OCI-LY7 (cell line): ENCODE results near the gene STYK1. TPM values are rescaled to one million over a fixed set of nuclear protein-coding genes. Genes with fewer than 3 reads are reported as not detected.

Source experiments
- BruUV-seq: library from RNA; stranded (reverse); fragments of 400-500 nt; replicated peaks from 2 replicates; lab custom pipeline; 2021; lab: Mats Ljungman, UMichigan
- CTCF ChIA-PET: fragments of 300-600 bp; sonication (Branson Sonifier 250); formaldehyde crosslinking; loops from one replicate; lab custom pipeline; 2022; ENCODE audit warnings: antibody characterized with exemption; ENCODE audit not compliant: unreplicated experiment; lab: Charles Lee
- POLR2A ChIA-PET: fragments of 300-600 bp; sonication (Branson Sonifier 250); formaldehyde crosslinking; loops from one replicate; lab custom pipeline; 2022; ENCODE audit warnings: antibody characterized with exemption; lab: Charles Lee
- DNase-seq: peaks from one replicate; pipeline ENCODE4 v3.0.0-alpha.2; 2015; ENCODE audit warnings: low spot score
- H2AFZ ChIP-seq: fragments of 200-600 bp; sonication (generic), shearing (Covaris generic); 2 replicates; pipeline ENCODE4 v1.6.1; 2014; ENCODE audit warnings: mild to moderate bottlenecking, antibody characterized with exemption, low read length, moderate library complexity
- H3K27ac ChIP-seq: fragments of 200-600 bp; sonication (generic); 2 replicates; pipeline ENCODE4 v1.5.1; 2014; ENCODE audit warnings: mixed run types, low read depth, mild to moderate bottlenecking, moderate library complexity, low read length, inconsistent platforms; ENCODE audit not compliant: poor library complexity, severe bottlenecking
- H3K36me3 ChIP-seq: fragments of 200-600 bp; sonication (generic); 2 replicates; pipeline ENCODE4 v1.6.1; 2014; ENCODE audit warnings: mild to moderate bottlenecking, antibody characterized with exemption, low read length, moderate library complexity, mixed read lengths; ENCODE audit not compliant: insufficient read depth
- H3K4me1 ChIP-seq: fragments of 200-600 bp; sonication (generic); 2 replicates; pipeline ENCODE4 v1.5.1; 2014; ENCODE audit warnings: mild to moderate bottlenecking, low read length; ENCODE audit not compliant: insufficient read depth, poor library complexity, severe bottlenecking
- H3K4me2 ChIP-seq: fragments of 200-600 bp; sonication (generic); 2 replicates; pipeline ENCODE4 v1.6.1; 2014; ENCODE audit warnings: mild to moderate bottlenecking, low read length
- H3K4me3 ChIP-seq: fragments of 200-600 bp; sonication (generic); 2 replicates; pipeline ENCODE4 v1.5.1; 2014; ENCODE audit warnings: mild to moderate bottlenecking, low read depth, low read length; ENCODE audit not compliant: poor library complexity, severe bottlenecking
- H3K79me2 ChIP-seq: fragments of 200-600 bp; sonication (generic); 2 replicates; pipeline ENCODE4 v1.6.1; 2016; ENCODE audit warnings: low read depth, mild to moderate bottlenecking, low read length, moderate library complexity, mixed read lengths; ENCODE audit not compliant: insufficient read depth
- H3K9me2 ChIP-seq: fragments of 200-600 bp; sonication (generic); 2 replicates; pipeline ENCODE4 v1.6.1; 2016; ENCODE audit warnings: mild to moderate bottlenecking, low read length, mixed read lengths; ENCODE audit not compliant: insufficient read depth
- H3K9me3 ChIP-seq: fragments of 200-600 bp; sonication (generic); 2 replicates; pipeline ENCODE4 v1.6.1; 2014; ENCODE audit warnings: mild to moderate bottlenecking, mixed run types, low read length, mixed read lengths
- H4K20me1 ChIP-seq: fragments of 200-600 bp; sonication (generic); 2 replicates; pipeline ENCODE4 v1.6.1; 2014; ENCODE audit warnings: mild to moderate bottlenecking, antibody characterized with exemption, low read length, moderate library complexity, mixed read lengths; ENCODE audit not compliant: insufficient read depth
- EZH2phosphoT487 ChIP-seq: fragments of 200-600 bp; sonication (generic); IDR thresholded peaks from 2 replicates; pipeline ENCODE4 v1.6.1; 2018; ENCODE audit warnings: low read depth, borderline replicate concordance, mild to moderate bottlenecking, mixed run types, antibody characterized with exemption, low read length, moderate library complexity, mixed read lengths
- intact Hi-C: fragments of 100-400 bp; cut with micrococcal nuclease; formaldehyde crosslinking; loops from one replicate; pipeline ENCODE4 v1.10.0; 2022; ENCODE audit not compliant: unreplicated experiment
- total RNA-seq, 2 experiments: library from RNA; depleted of rRNA in 1 of 2; stranded (reverse); fragments of >200 nt in 1 of 2; shearing (Covaris generic) in 1 of 2; gene quantifications; 2 replicates each; pipeline ENCODE4 v1.2.3, GENCODE V29; 2014 to 2022
- TF ChIP-seq, protein P1 (sequence below): fragments of 200-600 bp; sonication (generic); conservative IDR thresholded peaks from 2 replicates; pipeline ENCODE4 v1.5.1; 2014; ENCODE audit warnings: mild to moderate bottlenecking, antibody characterized with exemption, low read length, moderate library complexity, mixed read lengths

STYK1 gene
- total RNA-seq, 2 experiments from 2014 or later: not detected

DNA sequence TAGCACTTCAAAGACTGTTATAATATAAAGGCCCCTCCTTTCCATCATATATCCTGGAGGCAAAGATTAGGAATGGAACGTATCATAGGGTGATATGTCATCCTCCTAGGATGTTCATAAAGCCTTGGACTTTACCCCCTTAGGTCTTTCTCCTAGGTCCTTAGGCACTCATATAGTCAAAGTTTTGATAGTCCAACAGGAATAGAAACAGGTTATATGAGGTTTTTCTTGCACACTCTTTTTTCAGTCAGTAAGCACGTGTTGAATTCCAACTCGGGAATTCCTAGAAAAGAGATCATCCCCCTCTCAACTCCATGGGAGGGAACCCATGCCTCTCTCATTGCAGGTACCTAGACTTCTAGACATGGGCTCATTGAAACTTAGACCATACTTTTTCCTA, 40.3 kb downstream of the STYK1 start:
- ChIA-PET POLR2A (interaction anchor here (0.5 kb wide), 1 partner anchor 23 kb away, joined by 3 read pairs; no protein-coding TSS in a partner anchor), CTCF (no interaction called here)
- Histone ChIP-seq H3K27ac (no peak overlapping the region), H3K36me3 (no peaks in the 10 kb centered on the region), H3K9me3 (no peaks in the 10 kb centered on the region), H3K4me1 (no peaks in the 10 kb centered on the region), H3K4me3 (no peak overlapping the region), H3K4me2 (no peak overlapping the region), H3K79me2 (no peaks in the 10 kb centered on the region), H4K20me1 (no peaks in the 10 kb centered on the region), H2AFZ (no peak overlapping the region), H3K9me2 (no peaks in the 10 kb centered on the region)
- no peak for TF ChIP-seq EZH2phosphoT487
- TF ChIP-seq, protein P1, sequence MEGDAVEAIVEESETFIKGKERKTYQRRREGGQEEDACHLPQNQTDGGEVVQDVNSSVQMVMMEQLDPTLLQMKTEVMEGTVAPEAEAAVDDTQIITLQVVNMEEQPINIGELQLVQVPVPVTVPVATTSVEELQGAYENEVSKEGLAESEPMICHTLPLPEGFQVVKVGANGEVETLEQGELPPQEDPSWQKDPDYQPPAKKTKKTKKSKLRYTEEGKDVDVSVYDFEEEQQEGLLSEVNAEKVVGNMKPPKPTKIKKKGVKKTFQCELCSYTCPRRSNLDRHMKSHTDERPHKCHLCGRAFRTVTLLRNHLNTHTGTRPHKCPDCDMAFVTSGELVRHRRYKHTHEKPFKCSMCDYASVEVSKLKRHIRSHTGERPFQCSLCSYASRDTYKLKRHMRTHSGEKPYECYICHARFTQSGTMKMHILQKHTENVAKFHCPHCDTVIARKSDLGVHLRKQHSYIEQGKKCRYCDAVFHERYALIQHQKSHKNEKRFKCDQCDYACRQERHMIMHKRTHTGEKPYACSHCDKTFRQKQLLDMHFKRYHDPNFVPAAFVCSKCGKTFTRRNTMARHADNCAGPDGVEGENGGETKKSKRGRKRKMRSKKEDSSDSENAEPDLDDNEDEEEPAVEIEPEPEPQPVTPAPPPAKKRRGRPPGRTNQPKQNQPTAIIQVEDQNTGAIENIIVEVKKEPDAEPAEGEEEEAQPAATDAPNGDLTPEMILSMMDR: no peak
- no TSS peak for BruUV-seq
- intact Hi-C loops: no loop called here
- DNase-seq: no peak

DNA sequence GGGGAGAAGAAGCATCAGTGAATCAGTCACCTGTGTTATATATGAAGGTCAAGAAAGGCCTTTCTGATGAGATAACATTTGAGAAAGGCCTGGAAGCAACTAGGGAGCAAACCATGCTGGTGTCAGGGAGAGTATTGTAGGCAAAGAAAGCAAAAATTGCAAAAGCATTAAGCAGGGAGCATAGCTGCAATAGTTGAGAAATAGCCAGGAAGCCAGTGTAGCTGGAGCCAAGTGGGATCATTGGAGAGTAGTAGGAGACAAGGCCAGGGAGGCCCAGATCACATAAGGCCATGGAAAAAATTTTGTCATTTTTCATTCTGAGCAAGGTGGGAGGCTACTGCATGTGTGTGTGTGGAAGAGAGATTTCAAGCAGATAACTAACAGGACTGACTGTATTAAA, 41.6 kb downstream of the STYK1 start:
- TF ChIP-seq, protein P1: no peak
- no peak for TF ChIP-seq EZH2phosphoT487
- ChIA-PET POLR2A (interaction anchor here (0.6 kb wide), 1 partner anchor 802 kb away, joined by 4 read pairs; no protein-coding TSS in a partner anchor), CTCF (no interaction called here)
- Histone ChIP-seq H3K4me1 (no peaks in the 10 kb centered on the region), H4K20me1 (no peaks in the 10 kb centered on the region), H3K4me3 (no peak overlapping the region), H3K79me2 (no peaks in the 10 kb centered on the region), H2AFZ (no peak overlapping the region), H3K27ac (no peak overlapping the region), H3K9me3 (no peaks in the 10 kb centered on the region), H3K9me2 (no peaks in the 10 kb centered on the region), H3K36me3 (no peaks in the 10 kb centered on the region), H3K4me2 (no peak overlapping the region)
- DNase-seq: no peak
- intact Hi-C loops: no loop called here
- BruUV-seq: no TSS peak

DNA sequence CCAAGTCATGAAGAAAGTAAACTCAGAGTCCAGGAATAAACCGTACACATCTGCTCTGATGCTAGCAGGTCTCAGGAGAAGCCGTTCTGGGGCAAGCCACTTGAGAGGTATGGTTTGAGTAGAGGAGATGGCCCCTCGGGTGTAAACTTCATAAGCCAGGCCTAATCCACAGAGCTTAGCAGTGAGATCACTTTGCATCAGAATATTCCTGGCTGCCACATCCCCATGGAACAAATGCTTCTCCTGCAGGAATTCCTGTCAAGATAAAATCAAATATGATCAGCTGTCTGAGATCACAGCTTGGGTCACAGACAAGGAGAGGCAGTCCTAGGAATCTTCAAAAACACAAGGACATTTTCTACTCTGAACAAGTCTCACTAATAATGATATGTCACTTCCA, 49.2 kb downstream of the STYK1 start:
- Histone ChIP-seq H3K9me2 (no peaks in the 10 kb centered on the region), H3K4me3 (no peak overlapping the region), H3K9me3 (no peaks in the 10 kb centered on the region), H3K27ac (no peak overlapping the region), H2AFZ (no peak overlapping the region), H3K79me2 (no peaks in the 10 kb centered on the region), H3K36me3 (no peaks in the 10 kb centered on the region), H3K4me1 (no peaks in the 10 kb centered on the region), H3K4me2 (no peak overlapping the region), H4K20me1 (no peaks in the 10 kb centered on the region)
- CTCF ChIA-PET: no interaction called here
- DNase-seq: no peak
- no TSS peak for BruUV-seq
- POLR2A ChIA-PET: interaction anchor here (0.6 kb wide), 1 partner anchor 550 kb away, joined by 3 read pairs; no protein-coding TSS in a partner anchor
- intact Hi-C loops: no loop called here
- TF ChIP-seq, protein P1: no peak
- no peak for TF ChIP-seq EZH2phosphoT487
